HuH-7 (cell line): Measurements from ENCODE around the gene SLC25A41.
A peak's percentile ranks its signal among the peaks of the same experiment; 100 is the strongest.

Source experiments
- DNase-seq: peaks from one replicate; pipeline ENCODE4 v3.0.0; 2011; ENCODE audit warnings: low spot score

SLC25A41 gene

DNA sequence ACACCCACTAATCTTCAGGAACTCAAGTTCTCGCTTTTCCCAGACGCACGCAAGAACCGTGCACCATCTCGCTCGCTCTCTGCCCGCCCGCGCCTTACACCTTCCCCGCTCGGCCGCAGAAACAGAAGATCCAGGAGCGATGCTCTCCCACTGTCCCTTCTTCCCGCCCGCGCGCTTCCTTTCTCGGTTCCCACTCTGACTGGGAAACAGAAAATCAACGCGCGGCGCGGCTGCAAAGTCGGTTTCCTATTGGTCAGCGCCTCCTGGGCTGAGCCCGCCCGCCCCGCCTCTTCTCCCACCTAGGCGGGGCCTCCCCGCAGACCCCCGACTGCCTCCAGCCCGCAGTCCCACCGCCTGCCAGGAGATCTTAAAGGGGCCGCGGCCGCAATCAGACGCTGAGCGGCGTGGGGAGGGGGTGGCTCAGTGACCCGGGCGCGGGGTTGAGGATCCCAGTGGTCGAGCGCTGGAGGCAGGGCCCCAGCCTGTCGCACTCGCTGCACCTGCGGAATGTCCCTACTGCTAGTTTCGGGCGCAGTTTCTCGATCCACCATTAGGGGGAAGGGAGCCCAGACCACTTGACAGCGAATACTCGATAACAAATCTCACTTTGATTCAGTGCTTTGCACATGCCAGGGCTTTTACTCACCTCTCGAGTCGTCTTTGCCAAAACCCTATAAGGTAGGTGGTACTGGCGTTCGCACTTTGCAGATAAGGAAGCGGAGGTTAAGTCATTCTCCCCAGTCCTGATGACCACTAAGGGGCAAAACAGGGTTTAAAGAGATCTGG, 26.7 kb upstream of the SLC25A41 start:
- DNase-seq: peak; percentile 87

DNA sequence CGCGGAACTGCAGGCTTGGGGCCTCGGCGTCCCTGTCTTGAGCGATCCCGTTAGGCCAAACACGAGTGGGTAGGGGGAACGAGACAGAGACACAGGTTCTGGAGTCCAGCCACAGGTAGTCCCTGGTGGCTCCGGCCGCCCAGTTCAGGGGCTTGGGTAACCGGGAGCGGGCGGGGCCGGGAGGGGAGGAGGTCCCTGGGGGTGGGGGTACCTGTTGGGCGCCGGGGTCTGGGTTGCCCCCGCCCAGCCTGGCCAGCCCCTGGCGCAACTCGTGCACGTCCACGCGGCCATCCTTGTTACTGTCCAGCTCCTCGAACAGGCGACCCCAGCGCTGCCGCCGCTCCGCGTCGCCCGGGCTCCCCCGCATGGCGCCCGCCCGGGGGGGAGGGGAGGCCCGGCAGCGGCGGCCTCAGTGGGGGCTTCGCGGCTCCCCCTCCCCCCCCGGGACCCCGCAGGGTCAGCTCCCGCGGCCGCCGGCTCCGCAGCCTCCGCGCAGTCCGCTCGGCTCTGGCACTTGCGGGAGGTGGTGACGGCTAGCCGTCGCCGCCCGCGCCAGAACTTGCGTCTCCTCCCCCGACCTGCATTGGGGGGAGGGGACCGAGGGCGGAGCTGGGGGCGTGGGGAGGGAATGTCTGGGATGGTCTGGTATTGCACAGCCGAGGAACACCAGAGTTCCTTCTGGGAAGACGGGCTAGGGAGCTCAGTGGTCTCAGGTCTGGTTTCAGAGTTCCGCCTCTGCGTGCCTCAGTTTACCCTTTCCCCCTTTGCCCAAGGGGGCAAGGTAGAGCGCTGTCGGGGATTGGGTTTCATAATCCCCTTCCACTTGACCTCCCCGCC, 25.9 kb upstream of the SLC25A41 start, which contains the start of gene SLC25A23:
TSS of gene SLC25A23 (minus strand) at position 531 of the 837 bp plus-strand sequence. CDS start at position 367, 164 bp downstream.
- peak; percentile 88 for DNase-seq

DNA sequence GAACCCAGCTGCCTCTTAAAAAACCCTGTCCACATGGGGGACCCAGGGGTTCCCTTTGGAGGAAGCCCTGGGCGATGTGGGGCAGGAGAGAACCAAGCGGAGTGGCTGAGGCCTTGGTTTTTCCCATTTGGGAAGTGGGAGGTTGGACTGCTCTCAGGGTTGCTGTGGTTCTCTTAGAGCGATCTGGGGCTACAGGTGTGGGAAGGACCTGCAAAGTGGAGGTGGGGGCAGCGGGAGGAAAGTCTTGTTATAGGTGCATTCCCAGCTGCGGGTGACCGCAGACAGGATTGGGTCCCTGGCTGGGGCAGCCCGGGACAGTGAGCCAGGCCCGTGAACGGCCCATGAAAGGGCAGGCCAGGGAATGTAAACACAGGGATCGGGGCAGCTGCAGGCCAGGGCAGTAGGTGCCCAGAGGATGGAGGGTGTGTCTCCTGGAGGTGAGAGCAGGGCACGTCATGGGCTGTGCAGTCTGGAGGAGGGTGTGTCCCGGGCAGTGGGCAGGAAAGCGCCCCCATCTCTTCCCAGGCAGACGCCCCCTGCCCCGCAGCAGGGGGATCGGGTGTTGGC, 25.2 kb upstream of the SLC25A41 start:
- DNase-seq: no peak

DNA sequence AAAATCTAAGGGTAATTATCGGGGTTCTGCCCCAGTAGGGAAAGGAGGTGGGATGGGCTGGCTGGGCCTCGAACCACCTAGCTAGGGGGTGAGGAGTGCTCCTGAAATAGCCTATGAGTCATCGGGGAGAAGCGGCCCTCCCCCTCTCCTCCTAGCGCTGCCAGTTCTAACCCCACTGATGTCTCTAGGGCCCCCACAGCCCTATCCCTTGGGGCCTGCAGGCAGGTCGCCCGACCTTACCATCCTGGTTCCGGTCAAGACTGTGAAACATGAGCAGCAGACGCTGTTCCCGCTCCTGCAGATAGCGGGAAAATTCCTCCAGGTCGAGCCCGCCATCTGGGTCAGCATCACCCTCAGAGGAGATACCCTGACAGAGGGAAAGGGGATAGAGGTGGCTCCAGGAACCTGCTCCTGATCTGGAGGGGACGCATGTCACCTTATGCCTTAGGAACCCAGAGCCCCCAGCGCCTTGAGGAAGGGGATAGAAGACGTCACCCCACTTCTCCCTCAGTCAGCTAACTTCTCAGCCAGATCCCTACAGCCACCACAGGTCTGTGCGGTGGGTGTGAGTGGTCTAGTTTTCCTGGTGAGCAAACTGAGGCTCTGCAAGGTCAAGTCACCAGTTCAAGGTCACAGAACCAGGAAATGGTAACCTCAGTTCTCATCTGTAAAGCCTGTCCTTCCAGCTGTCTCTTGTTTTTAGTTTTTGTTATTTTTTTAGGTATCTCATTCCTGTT, 24.6 kb upstream of the SLC25A41 start:
- no peak for DNase-seq

DNA sequence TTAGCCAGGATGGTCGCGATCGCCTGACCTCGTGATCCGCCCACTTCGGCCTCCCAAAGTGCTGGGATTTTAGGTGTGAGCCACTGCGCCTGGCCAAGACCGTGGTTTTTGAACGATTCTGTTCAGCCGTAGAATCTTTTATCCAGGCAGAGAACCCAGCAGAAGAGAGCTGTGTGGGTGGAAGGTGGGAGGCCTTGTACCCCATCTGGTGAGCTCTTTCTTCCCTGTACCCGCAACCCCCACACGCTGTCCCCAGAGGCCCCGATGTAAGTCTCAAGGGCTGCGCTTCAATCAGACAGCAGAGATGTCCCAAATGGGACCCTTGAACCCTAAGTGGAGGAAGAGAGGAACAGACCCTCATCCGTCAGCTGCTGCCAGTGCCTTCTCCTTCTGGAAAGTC, 22.4 kb upstream of the SLC25A41 start:
- DNase-seq: no peak

DNA sequence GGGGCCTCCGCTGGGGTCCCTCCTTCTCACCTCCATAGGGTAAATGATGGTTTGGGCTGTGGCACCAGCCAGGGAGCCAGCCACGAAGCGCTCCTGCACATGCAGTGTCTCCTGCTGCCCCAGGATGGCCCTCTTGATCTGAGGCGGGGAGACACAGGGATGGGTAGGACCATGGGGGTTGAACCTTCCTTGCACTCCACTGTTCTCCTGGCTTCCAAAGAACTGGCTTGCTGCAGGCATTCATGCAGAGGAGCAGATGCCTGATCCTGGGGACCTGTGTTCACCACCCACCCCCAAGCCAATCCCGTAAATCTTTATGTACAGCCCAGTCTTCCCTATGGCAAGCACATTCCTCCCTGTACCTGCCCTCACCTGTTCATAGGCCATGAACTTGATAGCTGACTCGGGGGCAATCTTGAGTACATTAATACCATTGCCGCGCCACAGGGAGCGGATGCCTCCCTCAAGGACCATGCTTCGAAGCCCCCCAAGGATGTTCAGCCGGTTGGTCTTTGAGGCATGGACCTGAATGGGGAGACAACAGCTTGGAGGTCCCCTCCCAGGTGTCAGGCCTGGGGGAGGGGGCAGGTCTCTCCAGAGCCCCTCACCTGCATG, 20.5 kb upstream of the SLC25A41 start:
- DNase-seq: no peak

DNA sequence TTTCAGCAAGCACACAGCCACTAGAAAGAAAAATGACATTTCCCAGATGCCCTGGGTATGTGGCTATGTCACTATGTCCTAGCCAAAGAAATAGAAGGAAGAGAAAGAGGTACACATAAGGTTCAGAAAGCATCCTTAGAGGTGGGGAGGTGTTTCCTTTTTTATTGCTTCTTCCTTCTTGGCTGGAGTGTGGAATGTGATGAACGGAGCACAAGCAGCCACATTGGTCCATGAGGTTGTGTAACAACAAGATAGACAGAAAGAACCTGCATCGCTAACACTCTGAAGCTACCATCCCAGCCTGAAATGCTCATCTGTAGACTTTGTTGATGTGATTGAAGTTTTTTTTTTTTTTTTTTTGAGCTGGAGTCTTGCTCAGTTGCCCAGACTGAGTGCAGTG, 19.3 kb upstream of the SLC25A41 start:
- no peak for DNase-seq

DNA sequence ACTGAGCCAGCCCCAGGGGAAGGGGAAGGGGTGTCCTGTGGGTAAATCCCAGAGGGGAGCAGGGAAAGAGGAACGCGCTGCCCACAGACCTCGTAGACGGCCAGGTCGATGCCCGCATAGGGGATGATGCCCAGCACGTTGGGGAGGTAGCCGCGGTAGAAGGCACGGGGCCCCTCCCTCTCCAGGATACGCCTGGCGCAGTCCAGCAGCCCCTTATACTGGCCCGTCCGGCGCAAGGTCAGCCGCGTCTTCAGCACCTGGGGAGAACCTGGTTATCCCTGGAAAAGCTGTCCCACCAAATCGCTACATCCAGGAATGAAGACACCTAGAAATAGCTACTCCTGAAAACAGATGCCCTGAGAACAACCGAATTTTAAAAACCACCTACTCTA, 18.7 kb upstream of the SLC25A41 start:
- no peak for DNase-seq

DNA sequence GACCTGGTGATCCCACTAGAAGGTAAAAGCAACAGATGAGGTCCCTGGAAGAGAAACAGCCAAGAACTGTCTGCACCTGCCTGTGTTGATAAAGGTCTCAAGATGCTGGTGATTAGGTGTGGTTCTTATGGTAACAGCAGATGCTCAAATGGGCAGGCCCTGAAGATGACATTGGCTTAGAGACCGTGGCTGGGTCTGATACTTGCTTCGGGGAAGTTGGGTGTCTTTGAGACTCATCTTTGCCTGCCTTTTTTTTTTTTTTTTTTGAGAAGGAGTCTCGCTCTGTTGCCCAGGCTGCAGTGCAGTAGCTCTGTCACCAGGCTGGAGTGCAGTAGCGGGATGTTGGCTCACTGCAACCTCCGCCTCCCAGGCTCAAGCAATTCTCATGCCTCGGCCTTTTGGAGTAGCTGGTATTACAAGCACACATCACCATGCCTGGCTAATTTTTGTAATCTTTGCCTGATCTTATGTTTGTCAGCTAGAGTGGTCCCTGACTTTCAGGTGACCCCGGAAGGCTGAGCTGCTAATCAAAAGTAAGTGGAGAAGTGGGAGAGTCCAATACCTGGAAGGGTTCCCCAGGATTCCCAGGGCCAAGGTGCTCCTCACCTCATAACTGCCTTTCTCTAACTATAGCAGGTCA, 18.1 kb upstream of the SLC25A41 start:
- DNase-seq: no peak

DNA sequence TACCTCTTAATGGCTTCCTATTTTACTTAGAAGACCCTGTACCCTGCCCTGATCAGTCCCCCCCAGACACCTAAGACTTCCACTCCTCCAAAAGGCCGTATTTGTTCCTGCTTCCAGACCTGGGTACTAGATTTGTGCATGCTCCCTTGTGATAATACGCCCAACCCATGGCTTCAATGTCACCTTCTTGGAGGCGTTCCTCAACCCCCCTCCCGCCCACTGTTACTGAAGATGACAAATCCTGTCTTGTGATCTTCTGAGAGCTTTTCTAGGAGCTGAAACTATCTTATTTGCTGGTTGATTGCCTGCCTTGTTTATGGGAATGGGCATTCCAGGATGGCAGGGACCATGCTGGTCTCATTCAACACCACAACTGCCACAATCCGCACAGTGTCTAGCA, 16.6 kb upstream of the SLC25A41 start:
- DNase-seq: no peak

DNA sequence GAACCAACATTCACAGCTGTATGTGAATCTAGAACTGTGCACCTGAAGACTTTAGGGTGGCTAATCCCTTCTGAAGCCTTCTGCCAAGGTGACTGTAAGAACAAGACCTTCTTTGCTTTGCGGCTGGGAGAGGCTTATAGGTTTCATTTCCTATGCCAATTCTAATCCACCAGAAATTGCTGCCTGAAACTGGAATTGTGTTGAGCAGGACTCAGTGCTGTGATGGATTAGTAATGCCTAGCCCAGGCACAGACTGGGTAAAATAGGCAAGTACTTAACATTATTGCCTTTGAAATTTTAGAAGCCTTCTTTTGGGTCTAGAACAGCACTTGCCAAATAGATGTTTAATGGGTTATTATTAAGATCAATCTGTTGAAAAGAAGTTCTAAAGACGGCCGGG, 14.5 kb upstream of the SLC25A41 start:
- DNase-seq: no peak

DNA sequence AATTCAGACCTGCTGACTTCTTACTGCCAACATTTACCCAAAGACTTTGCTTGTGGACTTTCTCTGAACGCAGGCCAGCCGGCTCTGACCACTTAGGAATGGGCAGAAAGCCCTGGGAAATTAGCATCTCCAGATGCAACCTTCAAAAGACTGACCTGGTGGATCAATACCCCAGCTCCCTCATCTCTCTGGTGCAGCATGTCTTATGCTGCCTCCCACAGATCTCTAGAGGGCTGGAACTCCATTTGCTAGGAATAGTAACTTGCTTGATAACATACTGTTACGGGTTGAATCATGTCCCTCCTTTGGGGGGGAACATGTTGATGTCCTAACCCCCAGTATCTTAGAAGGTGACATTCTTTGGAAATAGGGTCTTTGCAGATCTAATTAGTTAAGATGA, 12.9 kb upstream of the SLC25A41 start:
- DNase-seq: no peak

DNA sequence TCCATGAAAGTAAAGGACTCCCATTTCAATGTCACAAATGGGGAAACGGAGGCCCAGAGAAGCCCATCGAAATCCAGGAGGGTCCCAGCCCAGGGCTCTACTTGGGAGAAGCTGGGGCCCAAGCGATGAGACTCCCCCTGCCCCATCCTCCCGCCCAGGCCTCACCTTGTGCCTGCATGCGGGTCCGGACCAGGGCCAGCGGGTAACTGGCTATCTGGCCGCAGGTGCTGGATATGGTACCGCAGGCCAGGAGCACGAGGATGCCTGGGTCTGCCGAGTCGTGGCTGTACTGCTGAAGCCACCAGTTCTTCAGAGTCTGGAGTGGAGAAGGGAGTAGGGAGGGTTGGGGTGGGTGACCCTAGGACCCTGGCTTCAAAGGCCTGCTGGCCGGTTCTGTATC, 10.4 kb upstream of the SLC25A41 start:
- no peak for DNase-seq

DNA sequence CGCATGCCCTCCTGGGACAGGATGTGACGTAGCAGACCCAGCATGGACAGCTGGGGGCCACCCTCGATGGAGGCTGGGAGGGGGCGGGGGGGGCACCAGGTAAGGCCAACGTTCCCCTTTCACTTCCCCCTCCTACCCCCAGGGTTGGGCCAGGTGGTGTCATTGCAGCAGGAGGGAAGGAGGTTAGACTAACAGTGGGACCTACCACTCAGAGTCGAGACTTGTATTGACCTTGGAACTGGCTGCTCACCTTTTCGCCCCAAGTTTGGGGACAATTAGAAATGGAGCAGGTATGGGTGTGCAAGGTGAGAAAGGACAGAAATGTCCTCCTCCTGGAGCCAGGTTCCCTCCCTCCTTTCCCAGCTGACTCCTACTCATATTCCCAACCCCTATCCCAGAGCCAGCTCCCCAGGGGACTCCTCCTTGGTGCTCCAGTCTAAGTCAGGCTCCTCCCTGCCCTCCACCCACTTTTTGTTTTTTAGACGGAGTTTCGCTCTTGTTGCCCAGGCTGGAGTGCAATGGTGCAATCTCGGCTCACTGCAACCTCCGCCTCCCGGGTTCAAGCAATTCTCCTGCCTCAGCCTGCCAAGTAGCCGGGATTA, 8.6 kb upstream of the SLC25A41 start:
- no peak for DNase-seq

DNA sequence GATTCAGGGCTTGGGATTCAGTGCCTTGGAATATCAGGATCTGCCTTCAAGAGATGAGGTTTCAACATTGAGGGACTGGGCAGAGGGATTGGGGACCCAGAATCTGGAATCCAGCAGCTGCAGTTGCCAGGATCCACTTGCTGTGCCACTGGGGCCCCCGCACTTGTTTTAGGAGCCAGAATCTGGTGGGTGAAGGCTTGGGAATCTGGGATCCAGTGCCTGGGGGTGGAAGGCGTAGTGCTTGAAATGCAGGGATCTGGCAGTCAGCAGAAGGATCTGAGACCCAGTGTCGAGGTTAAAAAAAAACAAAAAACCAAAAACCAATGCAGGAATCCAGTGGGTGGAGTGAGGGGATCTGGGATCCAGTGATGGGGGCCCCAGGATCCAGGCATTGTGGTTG, 7.3 kb upstream of the SLC25A41 start:
- DNase-seq: no peak

DNA sequence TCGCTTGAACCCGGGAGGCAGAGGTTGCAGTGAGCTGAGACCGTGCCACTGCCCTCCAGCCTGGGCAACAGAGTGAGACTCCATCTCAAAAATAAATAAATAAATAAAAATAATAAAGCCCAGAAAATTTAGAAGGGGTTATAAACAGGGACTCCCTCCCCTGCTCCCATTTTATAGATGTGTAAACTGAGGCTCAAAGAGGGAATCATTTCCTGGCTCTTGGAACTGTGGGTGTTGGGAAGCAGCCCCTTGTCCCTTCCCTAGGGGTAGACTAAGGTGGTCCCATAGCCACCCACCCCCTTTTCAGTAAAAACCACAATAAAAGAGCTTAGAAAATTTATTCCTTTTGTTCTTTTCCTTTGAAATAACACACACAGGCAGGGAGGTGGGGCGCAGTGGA, 6.2 kb upstream of the SLC25A41 start:
- no peak for DNase-seq

DNA sequence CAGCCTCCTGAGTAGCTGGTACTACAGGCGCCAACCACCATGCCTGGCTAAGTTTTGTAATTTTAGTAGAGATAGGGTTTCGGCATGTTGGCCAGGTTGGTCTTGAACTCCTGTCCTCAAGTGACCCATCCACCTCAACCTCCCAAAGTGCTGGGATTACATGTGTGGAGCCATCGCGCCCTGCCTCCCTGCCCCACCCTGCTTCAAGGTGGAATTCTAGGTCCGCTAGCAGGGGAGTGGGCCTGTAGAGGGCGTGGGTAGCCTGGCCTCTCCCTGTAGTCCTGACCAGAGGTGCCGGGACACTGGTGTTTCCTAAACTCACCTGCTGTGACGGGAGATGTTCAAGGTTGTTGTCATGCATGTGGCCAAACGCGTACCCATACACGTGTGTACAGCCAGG, 398 bp downstream of the SLC25A41 start:
- DNase-seq: no peak

DNA sequence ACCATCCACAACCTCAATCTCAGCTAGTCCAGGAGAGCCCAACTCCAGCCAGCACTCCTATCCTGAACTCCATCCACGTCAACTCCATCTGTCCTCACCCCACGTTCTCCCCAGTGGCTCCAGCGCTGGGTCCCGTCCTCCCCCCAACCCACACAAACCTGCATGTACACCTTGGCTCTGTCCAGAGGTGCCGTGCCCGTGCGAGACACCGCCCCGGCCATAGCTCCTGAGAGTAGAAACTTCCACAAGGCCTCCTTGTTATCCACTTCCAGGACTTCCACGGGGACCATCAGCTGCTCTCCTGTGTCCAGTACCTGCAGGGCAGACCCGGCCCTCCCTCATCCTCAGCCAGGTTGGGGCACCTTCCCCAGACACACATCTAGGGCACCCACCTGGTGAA, 1.7 kb downstream of the SLC25A41 start:
- no peak for DNase-seq

DNA sequence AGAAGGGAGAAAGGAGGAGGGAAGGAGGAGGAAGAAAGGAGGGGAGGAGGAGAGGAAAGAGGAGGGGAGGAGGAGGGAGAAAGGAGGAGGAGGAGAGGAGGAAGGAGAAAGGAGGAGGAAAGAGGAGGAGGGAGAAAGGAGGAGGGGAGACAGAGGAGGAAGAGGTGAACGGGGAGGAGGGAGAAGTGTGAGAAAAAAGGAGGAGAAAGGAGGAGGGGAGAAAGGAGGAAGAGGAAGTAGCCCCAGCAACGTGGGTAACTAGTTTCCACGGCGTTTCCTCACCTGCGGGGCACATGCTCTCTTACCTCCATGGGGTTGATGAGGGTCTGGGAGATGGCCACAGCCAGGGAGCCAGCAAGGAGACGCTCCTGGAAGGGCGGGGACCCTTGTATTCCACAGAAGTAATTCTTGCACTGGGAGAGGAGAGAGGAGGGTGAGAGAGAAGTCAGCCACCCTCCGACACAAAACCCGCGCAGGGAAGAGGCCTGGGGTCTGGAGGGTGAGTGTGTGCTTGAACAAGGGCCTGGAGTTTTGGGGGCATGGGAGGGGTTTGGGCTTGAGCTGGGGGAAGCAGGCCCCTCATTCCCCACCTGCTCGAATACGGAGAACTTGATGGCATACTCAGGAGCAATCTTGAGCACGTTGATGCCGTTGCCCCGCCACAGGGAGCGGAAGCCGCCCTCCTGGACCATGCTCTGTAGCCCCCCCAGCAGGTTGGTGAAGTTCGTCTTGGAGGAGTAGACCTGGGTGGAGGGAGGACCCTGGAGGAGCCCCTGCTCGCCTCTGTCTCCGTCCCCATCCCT, 3.9 kb downstream of the SLC25A41 start:
- DNase-seq: no peak
